ENCODE data around the gene ZNF485. TPM values are rescaled to one million over a fixed set of nuclear protein-coding genes. Genes with fewer than 3 reads are reported as not detected.

ZNF485 gene
- total and polyA plus RNA-seq, 2 of the 8 experiments (the other 6 are each of a cell fraction or from before 2014, with no cell fraction given) = 2.5 to 8.2 TPM

- no peaks in the 10 kb centered on the region for H3K9me3 ChIP-seq (ENCODE audit: insufficient read depth in 2 of 2, low read depth in 1 of 2, low read length in 1 of 2)
- H2AK5ac ChIP-seq (ENCODE audit: low read depth, low read length) = no peak overlapping the region
- no peak overlapping the region for H3K27ac ChIP-seq (ENCODE audit: low read depth, low read length)
- no peak overlapping the region for H3K4ac ChIP-seq (replicated peaks; ENCODE audit: insufficient read length, low read depth, low read length)
- H3K18ac ChIP-seq (ENCODE audit: extremely low read depth, low read length) = no peak overlapping the region
- WGBS, 2 experiments (ENCODE audit: extremely low coverage in 1 of 2, insufficient coverage in 1 of 2, insufficient read length in 1 of 2, insufficient replicate concordance in 2 of 2, low coverage in 1 of 2, low lambda C conversion rate in 2 of 2, missing lambda C conversion rate in 1 of 2) = 87% methylated on average over 9 of the region's 9 CpGs; no CpG with 5 or more reads in 1 of the 2 experiments
- H2BK15ac ChIP-seq (ENCODE audit: low read length) = 0 out of 2 replicates have a peak overlapping the region, but pooled peaks have one; percentile 6
- no peaks in the 10 kb centered on the region for H3K36me3 ChIP-seq (ENCODE audit: control insufficient read depth in 2 of 4, insufficient read depth in 4 of 4, low read length in 3 of 4)
- peaks cover 0 to 26% (median 3%) of the 10 kb centered on the region in 4 experiments; a peak in 5 of 7 replicates for H3K27me3 ChIP-seq (replicated peaks in 1 of 4; ENCODE audit: control insufficient read depth in 3 of 4, extremely low read depth in 1 of 4, insufficient read depth in 3 of 4, low read length in 3 of 4)
- no peak for FAIRE-seq
- H4K91ac ChIP-seq (replicated peaks; ENCODE audit: insufficient read length, low read length) = no peak overlapping the region
- H4K20me1 ChIP-seq (replicated peaks in 1 of 2; ENCODE audit: control insufficient read depth in 1 of 2, insufficient read depth in 2 of 2, low read length in 2 of 2) = no peaks in the 10 kb centered on the region
- DNase-seq (ENCODE audit: low read depth in 1 of 2, low spot score in 2 of 2) = no peak
- no peak overlapping the region for H3K23ac ChIP-seq (ENCODE audit: insufficient read length)
- no peak overlapping the region for H2BK20ac ChIP-seq (ENCODE audit: low read length)
- no peak overlapping the region for H3K4me3 ChIP-seq (ENCODE audit: extremely low read depth in 1 of 4, insufficient read depth in 2 of 4, low read depth in 3 of 4, low read length in 4 of 4)
- H3K4me1 ChIP-seq (replicated peaks in 1 of 4; ENCODE audit: control insufficient read depth in 3 of 4, insufficient read depth in 4 of 4, low read length in 3 of 4) = 0 out of 7 replicates have a peak, but pooled peaks cover 0 to 6% (median 0%) of the 10 kb centered on the region in 4 experiments
- no peak overlapping the region for H2BK12ac ChIP-seq (ENCODE audit: low read depth, low read length)
- H2BK120ac ChIP-seq (replicated peaks; ENCODE audit: low read depth, low read length) = no peak overlapping the region
- POLR2A ChIA-PET (ENCODE audit: partially characterized antibody) = interaction anchor here (1.5 kb wide), 1 partner anchor 270 kb away, joined by 3 read pairs; no protein-coding TSS in a partner anchor
- no peak overlapping the region for H4K8ac ChIP-seq (ENCODE audit: extremely low read depth, insufficient read depth, low read length)
- no peak overlapping the region for H4K5ac ChIP-seq (ENCODE audit: insufficient read length, low read depth, low read length)
- peak overlapping the region in 1 of 2 experiments; percentile 45; a peak in 1 of 4 replicates for H3K4me2 ChIP-seq (ENCODE audit: insufficient read depth in 1 of 2, low read depth in 2 of 2, low read length in 2 of 2)
- H3K23me2 ChIP-seq (ENCODE audit: low read depth, low read length) = no peaks in the 10 kb centered on the region; the same call in 1 of the 2 replicates
- CTCF ChIA-PET (ENCODE audit: partially characterized antibody) = interaction anchor here (0.9 to 2.2 kb wide), 2 partner anchors 19 to 23 kb away, joined by 3 to 7 read pairs; no protein-coding TSS in a partner anchor
- no peak overlapping the region for H2AFZ ChIP-seq (ENCODE audit: low read length)
- no peak overlapping the region for H3K56ac ChIP-seq (replicated peaks; ENCODE audit: insufficient read length, low read depth, low read length)
- H3K14ac ChIP-seq (ENCODE audit: insufficient read length) = no peak overlapping the region
- TF ChIP-seq EZH2 (IDR thresholded peaks at IDR 0.05; ENCODE audit: low read depth, low read length, severe bottlenecking) (no peak), TCF12 (IDR thresholded peaks at IDR 0.05; ENCODE audit: low read depth, low read length) (no peak), CHD2 (IDR thresholded peaks at IDR 0.05; ENCODE audit: low read length) (no peak), NRF1 (IDR thresholded peaks at IDR 0.05; ENCODE audit: low read depth, low read length) (no peak), NANOG (IDR thresholded peaks at IDR 0.05; ENCODE audit: insufficient read depth, low read depth, low read length, poor library complexity, severe bottlenecking) (no peak), JUND (IDR thresholded peaks at IDR 0.05; ENCODE audit: low read length) (no peak), RFX5 (IDR thresholded peaks at IDR 0.05; ENCODE audit: borderline replicate concordance, low read depth, low read length) (no peak), CEBPB (IDR thresholded peaks at IDR 0.05; ENCODE audit: low read depth, low read length) (no peak), TAF7 (optimal IDR thresholded peaks at IDR 0.05; ENCODE audit: borderline replicate concordance, low read depth, low read length) (no peak), SUZ12 (IDR thresholded peaks at IDR 0.05; ENCODE audit: low read length) (no peak), TAF1 (IDR thresholded peaks at IDR 0.05; ENCODE audit: low read depth, low read length) (no peak), SP2 (IDR thresholded peaks at IDR 0.05; ENCODE audit: low read length) (no peak)
- H3K79me1 ChIP-seq (ENCODE audit: low read depth, low read length) = no peaks in the 10 kb centered on the region
- H3K79me2 ChIP-seq (ENCODE audit: control insufficient read depth in 1 of 2, insufficient read depth in 2 of 2, low read length in 2 of 2) = no peaks in the 10 kb centered on the region
- H3K9ac ChIP-seq (replicated peaks in 1 of 4; ENCODE audit: extremely low read depth in 1 of 4, low read depth in 3 of 4, low read length in 3 of 4) = no peak overlapping the region
- no peak overlapping the region for H2BK5ac ChIP-seq (ENCODE audit: low read depth, low read length)
Measured at GRCh38 chr10:43666552-43666951, 60.3 kb downstream of the ZNF485 start.

Measured in H1 (cell line).